WTC11 (cell line): ENCODE data around the gene ATP10D.

Source experiments
- EMX1 ChIP-seq: fragments of 250-450 bp; sonication (Bioruptor Pico); IDR thresholded peaks from 2 replicates; pipeline ENCODE4 v1.8.0; 2021; ENCODE audit warnings: mild to moderate bottlenecking
- MXD4 ChIP-seq: fragments of 250-450 bp; sonication (Bioruptor Pico); IDR thresholded peaks from 2 replicates; pipeline ENCODE4 v1.8.0; 2021; ENCODE audit warnings: mild to moderate bottlenecking, moderate library complexity, borderline replicate concordance
- NFYB ChIP-seq: sonication (generic); formaldehyde crosslinking; conservative IDR thresholded peaks from 2 replicates; pipeline ENCODE4 v1.8.0; 2022; ENCODE audit warnings: low read depth, missing genetic modification reagents
- NR2C2 ChIP-seq: sonication (generic); formaldehyde crosslinking; IDR thresholded peaks from 2 replicates; pipeline ENCODE4 v1.8.0; 2022; ENCODE audit warnings: mild to moderate bottlenecking, missing genetic modification reagents
- RELA ChIP-seq: sonication (generic); formaldehyde crosslinking; IDR thresholded peaks from 2 replicates; pipeline ENCODE4 v1.8.1; 2022; ENCODE audit warnings: missing genetic modification reagents, mild to moderate bottlenecking, borderline replicate concordance
- SP1 ChIP-seq: sonication (generic); formaldehyde crosslinking; conservative IDR thresholded peaks from 2 replicates; pipeline ENCODE4 v1.8.1; 2022; ENCODE audit warnings: missing genetic modification reagents
- ZNF263 ChIP-seq: sonication (generic); formaldehyde crosslinking; IDR thresholded peaks from 2 replicates; pipeline ENCODE4 v1.8.1; 2022; ENCODE audit warnings: low read depth, mild to moderate bottlenecking, moderate library complexity, missing genetic modification reagents
- ZNF671 ChIP-seq: fragments of 250-450 bp; sonication (Bioruptor Pico); IDR thresholded peaks from 2 replicates; pipeline ENCODE4 v1.8.0; 2021; ENCODE audit warnings: mild to moderate bottlenecking
- TF ChIP-seq, protein P1 (sequence below): fragments of 200-600 bp; IDR thresholded peaks from 2 replicates; pipeline ENCODE4 v1.8.0; 2022; ENCODE audit warnings: antibody characterized with exemption
- TF ChIP-seq, protein P2 (sequence below): sonication (generic); formaldehyde crosslinking; IDR thresholded peaks from 2 replicates; pipeline ENCODE4 v1.8.1; 2022; ENCODE audit warnings: missing genetic modification reagents, borderline replicate concordance
- TF ChIP-seq, protein P3 (sequence below): sonication (generic); formaldehyde crosslinking; IDR thresholded peaks from 2 replicates; pipeline ENCODE4 v1.8.0; 2022; ENCODE audit warnings: mild to moderate bottlenecking, missing genetic modification reagents

GRCh38 chr4:47473141-47473750, 11.8 kb upstream of the ATP10D start:
- TF ChIP-seq, protein P1, sequence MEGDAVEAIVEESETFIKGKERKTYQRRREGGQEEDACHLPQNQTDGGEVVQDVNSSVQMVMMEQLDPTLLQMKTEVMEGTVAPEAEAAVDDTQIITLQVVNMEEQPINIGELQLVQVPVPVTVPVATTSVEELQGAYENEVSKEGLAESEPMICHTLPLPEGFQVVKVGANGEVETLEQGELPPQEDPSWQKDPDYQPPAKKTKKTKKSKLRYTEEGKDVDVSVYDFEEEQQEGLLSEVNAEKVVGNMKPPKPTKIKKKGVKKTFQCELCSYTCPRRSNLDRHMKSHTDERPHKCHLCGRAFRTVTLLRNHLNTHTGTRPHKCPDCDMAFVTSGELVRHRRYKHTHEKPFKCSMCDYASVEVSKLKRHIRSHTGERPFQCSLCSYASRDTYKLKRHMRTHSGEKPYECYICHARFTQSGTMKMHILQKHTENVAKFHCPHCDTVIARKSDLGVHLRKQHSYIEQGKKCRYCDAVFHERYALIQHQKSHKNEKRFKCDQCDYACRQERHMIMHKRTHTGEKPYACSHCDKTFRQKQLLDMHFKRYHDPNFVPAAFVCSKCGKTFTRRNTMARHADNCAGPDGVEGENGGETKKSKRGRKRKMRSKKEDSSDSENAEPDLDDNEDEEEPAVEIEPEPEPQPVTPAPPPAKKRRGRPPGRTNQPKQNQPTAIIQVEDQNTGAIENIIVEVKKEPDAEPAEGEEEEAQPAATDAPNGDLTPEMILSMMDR = no peak
- TF ChIP-seq, protein P2, sequence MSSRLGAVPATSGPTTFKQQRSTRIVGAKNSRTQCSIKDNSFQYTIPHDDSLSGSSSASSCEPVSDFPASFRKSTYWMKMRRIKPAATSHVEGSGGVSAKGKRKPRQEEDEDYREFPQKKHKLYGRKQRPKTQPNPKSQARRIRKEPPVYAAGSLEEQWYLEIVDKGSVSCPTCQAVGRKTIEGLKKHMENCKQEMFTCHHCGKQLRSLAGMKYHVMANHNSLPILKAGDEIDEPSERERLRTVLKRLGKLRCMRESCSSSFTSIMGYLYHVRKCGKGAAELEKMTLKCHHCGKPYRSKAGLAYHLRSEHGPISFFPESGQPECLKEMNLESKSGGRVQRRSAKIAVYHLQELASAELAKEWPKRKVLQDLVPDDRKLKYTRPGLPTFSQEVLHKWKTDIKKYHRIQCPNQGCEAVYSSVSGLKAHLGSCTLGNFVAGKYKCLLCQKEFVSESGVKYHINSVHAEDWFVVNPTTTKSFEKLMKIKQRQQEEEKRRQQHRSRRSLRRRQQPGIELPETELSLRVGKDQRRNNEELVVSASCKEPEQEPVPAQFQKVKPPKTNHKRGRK (CRISPR knock-in tag) = no peak
- TF ChIP-seq EMX1 (CRISPR knock-in tag) (no peak), NFYB (no peak), RELA (no peak), ZNF263 (CRISPR knock-in tag) (no peak), SP1 (no peak), NR2C2 (CRISPR knock-in tag) (no peak), MXD4 (CRISPR knock-in tag) (no peak), ZNF671 (CRISPR knock-in tag) (no peak)
- TF ChIP-seq, protein P3, sequence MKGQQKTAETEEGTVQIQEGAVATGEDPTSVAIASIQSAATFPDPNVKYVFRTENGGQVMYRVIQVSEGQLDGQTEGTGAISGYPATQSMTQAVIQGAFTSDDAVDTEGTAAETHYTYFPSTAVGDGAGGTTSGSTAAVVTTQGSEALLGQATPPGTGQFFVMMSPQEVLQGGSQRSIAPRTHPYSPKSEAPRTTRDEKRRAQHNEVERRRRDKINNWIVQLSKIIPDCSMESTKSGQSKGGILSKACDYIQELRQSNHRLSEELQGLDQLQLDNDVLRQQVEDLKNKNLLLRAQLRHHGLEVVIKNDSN (CRISPR knock-in tag) = no peak
